ENCODE results near the gene ANO8. TPM values are rescaled to one million over a fixed set of nuclear protein-coding genes. Genes with fewer than 3 reads are reported as not detected.
A peak's percentile ranks its signal among the peaks of the same experiment; 100 is the strongest.

ANO8 gene
- total and polyA plus RNA-seq, 2 of the 13 experiments (the other 11 are each of a cell fraction or from before 2014, with no cell fraction given), result 1.8 to 3.5 TPM

DNA sequence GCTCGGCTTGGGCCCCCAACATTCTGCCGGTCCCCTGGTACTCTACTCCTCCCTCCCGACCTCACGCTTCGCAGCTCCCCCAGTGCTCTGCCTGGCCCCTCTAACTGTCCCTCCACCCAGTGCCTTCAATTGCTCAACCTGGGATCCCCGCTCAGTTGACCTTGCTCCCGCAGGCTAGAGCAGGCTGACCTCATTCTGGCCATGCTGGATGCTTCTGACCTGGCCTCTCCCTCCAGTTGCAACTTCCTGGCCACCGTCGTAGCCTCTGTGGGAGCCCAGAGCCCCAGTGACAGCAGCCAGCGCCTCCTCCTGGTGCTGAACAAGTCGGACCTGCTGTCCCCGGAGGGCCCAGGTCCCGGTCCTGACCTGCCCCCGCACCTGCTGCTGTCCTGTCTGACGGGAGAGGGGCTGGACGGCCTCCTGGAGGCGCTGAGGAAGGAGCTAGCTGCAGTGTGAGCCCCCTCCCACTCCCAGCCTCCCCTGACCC lies 6.3 kb upstream of the ANO8 start (continued):
- TF ChIP-seq FOXA3 (CRISPR knock-in tag; IDR thresholded peaks at IDR 0.05) (no peak), CEBPG (CRISPR knock-in tag; IDR thresholded peaks at IDR 0.05) (peak; percentile 91), ZNF746 (CRISPR knock-in tag; IDR thresholded peaks at IDR 0.05) (0 out of 2 replicates have a peak, but pooled peaks have one; percentile 31), ELF1 (CRISPR knock-in tag; IDR thresholded peaks at IDR 0.05) (peak; percentile 72), ERF (CRISPR knock-in tag; IDR thresholded peaks at IDR 0.05) (peak; percentile 83; the same call in 1 of the 2 replicates), MATR3 (CRISPR knock-in tag; IDR thresholded peaks at IDR 0.05) (no peak), CCDC6 (CRISPR knock-in tag; IDR thresholded peaks at IDR 0.05) (peak; percentile 68; the same call in 1 of the 2 replicates), ZBTB4 (CRISPR knock-in tag; IDR thresholded peaks at IDR 0.05; ENCODE audit: borderline replicate concordance) (0 out of 2 replicates have a peak, but pooled peaks have one; percentile 18), ZNF33B (CRISPR knock-in tag; IDR thresholded peaks at IDR 0.05) (0 out of 2 replicates have a peak, but pooled peaks have one; percentile 24), SPEN (CRISPR knock-in tag; IDR thresholded peaks at IDR 0.05; ENCODE audit: low read depth) (0 out of 2 replicates have a peak, but pooled peaks have one; percentile 68), ETV5 (CRISPR knock-in tag; IDR thresholded peaks at IDR 0.05; ENCODE audit: borderline replicate concordance) (peak; percentile 57; the same call in 1 of the 2 replicates), ZNF607 (CRISPR knock-in tag; IDR thresholded peaks at IDR 0.05; ENCODE audit: borderline replicate concordance) (peak; percentile 46; the same call in 1 of the 2 replicates), NR2C2 (CRISPR knock-in tag; IDR thresholded peaks at IDR 0.05; ENCODE audit: borderline replicate concordance) (peak; percentile 86), ZFP91 (CRISPR knock-in tag; IDR thresholded peaks at IDR 0.05; ENCODE audit: borderline replicate concordance) (peak; percentile 75), ZBTB7A (CRISPR knock-in tag; IDR thresholded peaks at IDR 0.05) (peak; percentile 73; the same call in 1 of the 2 replicates), ZNF770 (CRISPR knock-in tag; IDR thresholded peaks at IDR 0.05) (peak; percentile 59), ZFP90 (CRISPR knock-in tag; IDR thresholded peaks at IDR 0.05; ENCODE audit: borderline replicate concordance) (peak; percentile 54; the same call in 1 of the 2 replicates)
- TF ChIP-seq, protein P1, sequence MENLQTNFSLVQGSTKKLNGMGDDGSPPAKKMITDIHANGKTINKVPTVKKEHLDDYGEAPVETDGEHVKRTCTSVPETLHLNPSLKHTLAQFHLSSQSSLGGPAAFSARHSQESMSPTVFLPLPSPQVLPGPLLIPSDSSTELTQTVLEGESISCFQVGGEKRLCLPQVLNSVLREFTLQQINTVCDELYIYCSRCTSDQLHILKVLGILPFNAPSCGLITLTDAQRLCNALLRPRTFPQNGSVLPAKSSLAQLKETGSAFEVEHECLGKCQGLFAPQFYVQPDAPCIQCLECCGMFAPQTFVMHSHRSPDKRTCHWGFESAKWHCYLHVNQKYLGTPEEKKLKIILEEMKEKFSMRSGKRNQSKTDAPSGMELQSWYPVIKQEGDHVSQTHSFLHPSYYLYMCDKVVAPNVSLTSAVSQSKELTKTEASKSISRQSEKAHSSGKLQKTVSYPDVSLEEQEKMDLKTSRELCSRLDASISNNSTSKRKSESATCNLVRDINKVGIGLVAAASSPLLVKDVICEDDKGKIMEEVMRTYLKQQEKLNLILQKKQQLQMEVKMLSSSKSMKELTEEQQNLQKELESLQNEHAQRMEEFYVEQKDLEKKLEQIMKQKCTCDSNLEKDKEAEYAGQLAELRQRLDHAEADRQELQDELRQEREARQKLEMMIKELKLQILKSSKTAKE (CRISPR knock-in tag; IDR thresholded peaks at IDR 0.05; ENCODE audit: borderline replicate concordance), result peak; percentile 62; the same call in 1 of the 2 replicates
- TF ChIP-seq, protein P2, sequence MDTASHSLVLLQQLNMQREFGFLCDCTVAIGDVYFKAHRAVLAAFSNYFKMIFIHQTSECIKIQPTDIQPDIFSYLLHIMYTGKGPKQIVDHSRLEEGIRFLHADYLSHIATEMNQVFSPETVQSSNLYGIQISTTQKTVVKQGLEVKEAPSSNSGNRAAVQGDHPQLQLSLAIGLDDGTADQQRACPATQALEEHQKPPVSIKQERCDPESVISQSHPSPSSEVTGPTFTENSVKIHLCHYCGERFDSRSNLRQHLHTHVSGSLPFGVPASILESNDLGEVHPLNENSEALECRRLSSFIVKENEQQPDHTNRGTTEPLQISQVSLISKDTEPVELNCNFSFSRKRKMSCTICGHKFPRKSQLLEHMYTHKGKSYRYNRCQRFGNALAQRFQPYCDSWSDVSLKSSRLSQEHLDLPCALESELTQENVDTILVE (CRISPR knock-in tag; IDR thresholded peaks at IDR 0.05), result 0 out of 2 replicates have a peak, but pooled peaks have one; percentile 37
